Progenitor cell of endocrine pancreas (in vitro differentiated cells): ENCODE data around the gene SLC22A31. TPM values are rescaled to one million over a fixed set of nuclear protein-coding genes. Genes with fewer than 3 reads are reported as not detected.

Source experiments
- DNase-seq: peaks from one replicate; pipeline ENCODE4 v3.0.0; 2021; ENCODE audit warnings: low spot score; ENCODE audit not compliant: unreplicated experiment
- H3K27ac Mint-ChIP-seq: 2 replicates; pipeline ENCODE4 v1.8.0; 2021; ENCODE audit warnings: mild to moderate bottlenecking, moderate library complexity, mixed read lengths
- H3K27me3 Mint-ChIP-seq: 2 replicates; pipeline ENCODE4 v1.8.0; 2021; ENCODE audit warnings: mixed read lengths
- H3K36me3 Mint-ChIP-seq: 2 replicates; pipeline ENCODE4 v1.8.0; 2022; ENCODE audit warnings: mixed read lengths; ENCODE audit not compliant: insufficient read depth
- H3K4me1 Mint-ChIP-seq: 2 replicates; pipeline ENCODE4 v1.8.0; 2021; ENCODE audit warnings: low read depth, mixed read lengths
- H3K4me3 Mint-ChIP-seq: 2 replicates; pipeline ENCODE4 v1.8.0; 2021; ENCODE audit warnings: low read depth, mild to moderate bottlenecking, moderate library complexity, mixed read lengths
- H3K9me3 Mint-ChIP-seq: 2 replicates; pipeline ENCODE4 v1.8.0; 2021; ENCODE audit warnings: low read depth, mixed read lengths
- CTCF ChIP-seq: fragments of 200-600 bp; sonication (generic); IDR thresholded peaks from one replicate; pipeline ENCODE4 v1.5.0; 2021; ENCODE audit warnings: antibody characterized with exemption, mild to moderate bottlenecking; ENCODE audit not compliant: unreplicated experiment
- total RNA-seq: library from RNA; stranded (reverse); gene quantifications from 2 replicates; pipeline ENCODE4 v1.2.1, GENCODE V29; 2021

The SLC22A31 gene
- total RNA-seq, 1 donor from 2014 or later, result 6.9 TPM

DNA sequence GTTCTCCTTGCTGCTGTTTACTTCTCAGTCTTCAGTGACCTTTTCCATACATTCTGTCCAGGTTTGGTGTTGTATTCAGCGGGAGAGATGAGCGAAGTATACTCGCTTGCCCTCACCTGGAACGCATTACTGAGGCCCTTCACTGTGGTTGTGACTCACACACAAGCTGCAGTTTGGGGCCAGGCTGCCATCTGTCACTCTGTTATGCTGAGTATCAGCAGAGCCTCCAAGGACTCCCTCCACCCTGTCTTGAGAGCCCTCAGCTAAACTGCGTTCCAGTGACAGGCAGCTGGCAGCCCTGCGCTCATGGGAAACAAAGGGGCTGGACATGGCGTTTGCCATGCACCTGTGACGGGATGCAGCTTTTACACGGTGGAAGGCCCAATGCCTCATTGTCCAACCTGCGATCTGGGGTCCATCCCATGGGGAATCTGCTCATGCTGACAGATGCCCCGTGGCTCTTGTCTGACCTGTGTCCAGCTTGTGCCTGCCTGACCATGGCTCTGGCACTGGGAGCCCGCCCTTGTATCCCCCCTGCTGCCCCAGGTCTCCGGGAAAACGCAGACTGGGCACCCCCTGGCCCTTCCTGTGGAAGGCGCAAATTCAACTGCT lies 10.7 kb upstream of the SLC22A31 start:
- no peak for TF ChIP-seq CTCF
- Mint-ChIP-seq H3K9me3 (no peaks in the 10 kb centered on the region), H3K27me3 (peaks cover 15% of the 10 kb centered on the region), H3K4me1 (no peaks in the 10 kb centered on the region), H3K4me3 (no peak overlapping the region), H3K27ac (no peak overlapping the region), H3K36me3 (no peaks in the 10 kb centered on the region)
- DNase-seq, result no peak

DNA sequence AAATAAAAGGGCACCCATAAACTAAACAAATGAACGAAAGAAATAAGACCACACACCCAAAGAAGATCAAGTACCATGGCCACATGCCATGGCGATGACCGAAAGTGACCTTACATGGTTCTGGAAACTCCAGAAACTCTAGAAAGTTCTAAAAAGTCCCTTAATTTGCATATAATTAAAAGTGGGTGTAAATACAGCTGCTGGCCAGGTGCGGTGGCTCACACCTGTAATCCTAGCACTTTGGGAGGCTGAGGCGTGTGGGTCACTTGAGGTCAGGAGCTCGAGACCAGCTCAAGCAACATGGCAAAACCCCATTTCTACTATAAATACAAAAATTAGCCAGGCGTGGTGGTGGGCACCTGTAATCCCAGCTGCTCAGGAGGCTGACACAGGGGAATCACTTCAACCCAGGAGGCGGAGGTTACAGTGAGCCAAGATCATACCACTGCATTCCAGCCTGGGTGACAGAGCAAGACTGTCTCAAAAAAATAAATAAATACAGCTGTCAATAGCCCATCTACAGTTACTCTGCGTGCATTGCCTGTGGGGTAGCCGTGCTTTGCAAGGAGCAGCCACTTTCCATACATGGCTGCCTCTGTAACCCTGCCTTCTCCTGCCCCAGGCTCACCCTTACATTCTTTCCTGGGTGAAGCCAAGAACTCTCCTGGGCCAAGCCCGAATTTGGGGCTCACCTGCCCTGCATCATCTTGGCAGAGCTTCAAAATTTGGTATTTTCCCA lies 10.0 kb upstream of the SLC22A31 start:
- no peaks in the 10 kb centered on the region for H3K36me3 Mint-ChIP-seq
- no peaks in the 10 kb centered on the region for H3K4me1 Mint-ChIP-seq
- H3K27me3 Mint-ChIP-seq, result peaks cover 15% of the 10 kb centered on the region
- no peak overlapping the region for H3K4me3 Mint-ChIP-seq
- no peak for DNase-seq
- no peaks in the 10 kb centered on the region for H3K9me3 Mint-ChIP-seq
- no peak for TF ChIP-seq CTCF
- H3K27ac Mint-ChIP-seq, result no peak overlapping the region

DNA sequence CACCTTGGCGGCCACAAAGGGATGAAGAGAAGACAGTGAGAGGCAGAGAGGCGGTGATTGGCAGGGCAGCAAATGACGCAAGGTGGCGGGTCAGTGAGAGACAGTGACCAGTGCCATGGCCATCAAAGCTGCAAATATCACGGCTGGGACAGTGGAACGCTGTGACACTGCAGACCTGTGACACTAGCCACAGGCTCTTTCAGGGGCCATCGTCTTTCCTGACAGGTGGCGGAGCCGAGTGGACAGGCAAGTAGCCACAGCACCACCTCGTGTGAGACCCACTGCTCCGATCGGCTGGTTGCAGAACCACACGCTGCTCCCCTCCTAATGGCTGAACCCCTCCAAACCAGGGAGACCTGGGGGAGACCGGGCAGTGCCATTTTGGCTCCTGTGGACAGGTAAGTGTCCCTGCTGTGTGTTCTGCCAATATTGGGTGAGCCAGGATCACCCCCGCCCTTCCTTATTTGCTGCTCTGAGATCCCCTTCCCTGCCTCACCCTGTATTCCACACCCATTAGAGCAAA lies 9.2 kb upstream of the SLC22A31 start:
- H3K4me1 Mint-ChIP-seq, result no peaks in the 10 kb centered on the region
- H3K27me3 Mint-ChIP-seq, result peaks cover 15% of the 10 kb centered on the region
- TF ChIP-seq CTCF, result no peak
- H3K9me3 Mint-ChIP-seq, result no peaks in the 10 kb centered on the region
- H3K27ac Mint-ChIP-seq, result no peak overlapping the region
- no peak overlapping the region for H3K4me3 Mint-ChIP-seq
- H3K36me3 Mint-ChIP-seq, result no peaks in the 10 kb centered on the region
- no peak for DNase-seq

GRCh38 chr16:89207993-89208392 lies 7.7 kb upstream of the SLC22A31 start:
- peaks cover 1% of the 10 kb centered on the region for H3K36me3 Mint-ChIP-seq
- no peak overlapping the region for H3K4me3 Mint-ChIP-seq
- no peak for DNase-seq
- no peak for TF ChIP-seq CTCF
- H3K27me3 Mint-ChIP-seq, result peaks cover 30% of the 10 kb centered on the region
- peaks cover 3% of the 10 kb centered on the region for H3K9me3 Mint-ChIP-seq
- H3K4me1 Mint-ChIP-seq, result no peaks in the 10 kb centered on the region
- no peak overlapping the region for H3K27ac Mint-ChIP-seq

GRCh38 chr16:89202422-89203215 lies 2.3 kb upstream of the SLC22A31 start:
- H3K36me3 Mint-ChIP-seq, result peaks cover 1% of the 10 kb centered on the region
- no peak for TF ChIP-seq CTCF
- peaks cover 42% of the 10 kb centered on the region for H3K27me3 Mint-ChIP-seq
- peaks cover 4% of the 10 kb centered on the region for H3K4me1 Mint-ChIP-seq
- H3K9me3 Mint-ChIP-seq, result peaks cover 5% of the 10 kb centered on the region
- peak overlapping the region; percentile 68 for H3K4me3 Mint-ChIP-seq
- DNase-seq, result no peak
- H3K27ac Mint-ChIP-seq, result peak overlapping the region; percentile 16
